T-helper 2 cell treated with Interferon-gamma antibody and Interleukin-4, amounts not matched to agents 100 ng/mL and 5 ng/mL, for 36 hours (primary cell): ENCODE data around the gene WDR13. TPM values are rescaled to one million over a fixed set of nuclear protein-coding genes. Genes with fewer than 3 reads are reported as not detected.
"Not testable (repeated sequence)": the region's sequence is repeated elsewhere in the genome, so short reads cannot be mapped to it uniquely, and the experiment has no call there.

Experiments used
- intact Hi-C: fragments of 100-400 bp; cut with micrococcal nuclease; formaldehyde crosslinking; loops from one replicate; pipeline ENCODE4 v1.15.1; 2023
- total RNA-seq: library from RNA; stranded (reverse); gene quantifications from 2 replicates; pipeline ENCODE4 v1.2.3, GENCODE V29; 2022

The WDR13 gene
- 45.3 and 45.5 TPM in 2 replicates for total RNA-seq

DNA sequence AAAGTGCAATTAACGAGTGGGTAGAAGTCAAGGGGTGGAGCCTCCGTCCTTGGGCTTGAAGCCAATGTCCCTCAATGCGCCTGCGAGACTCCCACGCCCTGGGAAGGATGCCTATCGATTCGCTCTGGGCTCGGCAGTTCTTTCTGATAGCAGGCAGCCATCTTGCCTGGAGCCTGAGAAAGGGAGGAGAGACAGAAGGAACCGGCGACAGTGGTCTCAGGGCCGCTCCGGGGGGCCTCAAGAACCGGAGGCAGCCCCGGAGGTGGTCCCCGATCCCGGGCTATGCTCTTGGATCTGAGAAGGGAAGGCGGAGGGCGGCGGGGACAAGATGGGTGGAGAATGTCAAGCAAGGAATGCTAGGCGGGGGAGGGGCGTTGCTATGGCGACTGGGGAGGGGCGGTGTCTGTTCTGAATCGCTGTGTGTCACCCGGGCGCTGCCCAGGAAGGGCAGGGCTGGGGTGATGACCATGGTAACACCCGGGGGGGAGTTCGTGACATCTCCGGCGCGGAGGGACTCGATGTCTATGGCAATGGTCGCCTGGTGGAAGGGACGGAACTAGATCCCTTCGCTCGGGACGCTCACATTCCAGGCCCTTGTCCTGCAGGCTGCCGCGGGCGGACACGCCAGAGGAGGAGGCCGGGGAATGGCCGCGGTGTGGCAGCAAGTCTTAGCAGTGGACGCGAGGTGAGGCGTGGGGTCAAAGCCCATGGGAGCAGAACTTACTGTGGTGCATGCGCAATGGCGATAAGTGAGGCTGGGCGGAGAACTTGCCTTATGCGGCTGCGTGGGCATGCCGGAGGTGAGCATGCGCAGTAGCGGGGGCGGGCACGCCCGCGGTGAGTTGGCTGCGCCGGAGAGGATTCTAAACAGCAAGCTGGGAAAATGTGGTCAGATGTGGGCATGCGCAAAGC, at the start of gene WDR13:
Gene WDR13, plus strand, starts transcription at position 140 of the 912 bp plus-strand sequence. Its CDS starts 505 bp downstream, at position 645.
- intact Hi-C loops, result loop anchor here (1.0 to 2.0 kb wide), 5 partner anchors 23 to 446 kb away; partner anchors contain the start of genes FTSJ1, RBM3 and TFE3

DNA sequence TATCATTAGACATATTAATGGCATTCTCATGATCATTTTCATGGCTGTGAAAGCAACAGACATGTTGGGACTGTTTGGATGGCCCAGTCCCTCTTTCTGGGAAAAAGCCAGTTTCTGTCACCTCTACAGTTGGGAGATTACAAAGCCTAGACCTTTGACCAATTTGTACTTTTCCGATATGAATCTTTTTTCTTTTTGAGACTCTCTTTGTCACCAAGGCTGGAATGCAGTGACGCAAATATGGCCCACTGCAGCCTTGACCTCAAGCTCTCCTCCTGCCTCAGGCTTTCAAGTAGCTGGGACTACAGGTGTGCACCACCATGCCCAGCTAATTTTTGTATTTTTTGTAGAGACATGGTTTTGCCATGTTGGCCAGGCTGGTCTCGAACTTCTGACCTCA, 48.4 kb upstream of the WDR13 start:
- intact Hi-C loops, result no loop called here

DNA sequence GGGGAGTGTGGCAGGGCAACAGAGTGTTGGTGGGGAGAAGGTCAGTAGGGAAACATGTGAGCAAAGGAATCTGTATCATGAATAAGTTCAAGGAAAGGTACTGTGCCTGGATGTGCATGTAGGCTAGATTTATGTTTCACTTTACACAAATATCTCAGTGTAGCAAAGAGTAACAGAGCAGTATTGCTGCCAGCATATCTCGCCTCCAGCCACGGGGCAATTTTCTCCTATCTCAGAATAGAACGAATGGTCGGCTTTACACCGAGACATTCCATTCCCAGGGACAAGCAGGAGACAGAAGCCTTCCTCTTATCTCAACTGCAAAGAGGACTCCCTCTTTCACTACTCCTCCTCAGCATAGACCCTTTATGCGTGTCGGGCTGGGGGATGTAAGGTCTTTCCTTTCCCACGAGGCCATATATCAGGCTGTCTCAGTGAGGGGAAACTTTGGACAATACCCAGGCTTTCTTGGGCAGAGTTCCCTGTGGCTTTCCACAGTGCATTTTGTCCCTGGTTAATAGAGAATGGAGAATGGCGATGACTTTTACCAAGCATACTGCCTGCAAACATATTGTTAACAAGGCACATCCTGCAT, 41.5 kb upstream of the WDR13 start:
- intact Hi-C loops, result not testable (repeated sequence)

DNA sequence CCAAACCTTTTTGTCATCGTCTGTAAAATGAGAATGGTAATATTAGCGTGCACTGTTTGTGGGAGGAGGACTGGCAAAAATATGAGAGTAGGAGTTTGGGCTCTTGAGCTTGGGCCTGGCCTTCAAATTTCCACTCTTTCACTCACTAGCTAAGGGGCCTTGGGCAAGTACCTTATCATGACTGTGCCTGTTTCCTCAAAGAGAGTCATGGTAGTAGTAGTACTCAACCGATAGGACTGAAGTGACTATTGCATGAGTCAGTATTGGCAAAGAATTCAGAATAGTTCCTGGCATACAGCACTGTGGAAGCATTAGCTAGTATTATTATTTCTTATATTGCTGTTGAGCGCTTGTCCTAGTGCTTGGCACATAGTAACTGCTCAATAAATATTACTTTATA, 39.0 kb upstream of the WDR13 start:
- intact Hi-C loops, result no loop called here

DNA sequence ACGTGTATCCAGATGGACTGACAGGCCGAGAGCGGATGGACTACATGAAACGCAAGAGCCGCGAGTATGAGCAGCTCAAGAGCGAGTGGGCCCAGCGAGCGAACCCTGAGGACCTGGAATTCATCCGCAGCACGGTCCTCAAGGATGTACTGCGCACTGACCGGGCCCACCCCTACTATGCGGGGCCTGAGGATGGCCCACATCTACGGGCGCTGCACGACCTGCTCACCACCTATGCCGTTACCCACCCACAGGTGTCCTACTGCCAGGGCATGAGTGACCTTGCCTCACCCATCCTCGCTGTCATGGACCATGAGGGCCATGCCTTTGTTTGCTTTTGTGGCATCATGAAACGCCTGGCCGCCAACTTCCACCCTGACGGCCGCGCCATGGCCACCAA, 37.7 kb upstream of the WDR13 start:
- intact Hi-C loops, result no loop called here

DNA sequence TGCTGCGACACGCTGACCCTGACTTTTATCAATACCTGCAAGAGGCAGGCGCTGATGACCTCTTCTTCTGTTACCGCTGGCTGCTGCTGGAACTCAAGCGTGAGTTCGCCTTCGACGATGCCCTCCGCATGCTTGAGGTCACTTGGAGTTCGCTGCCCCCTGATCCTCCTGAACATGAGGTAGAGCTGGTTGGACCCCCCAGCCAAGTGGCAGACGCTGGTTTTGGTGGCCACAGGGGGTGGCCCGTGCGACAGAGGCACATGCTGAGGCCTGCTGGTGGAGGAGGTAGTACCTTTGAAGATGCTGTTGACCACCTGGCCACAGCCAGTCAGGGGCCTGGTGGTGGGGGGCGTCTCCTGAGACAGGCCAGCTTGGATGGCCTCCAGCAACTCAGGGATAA, 37.2 kb upstream of the WDR13 start:
- intact Hi-C loops, result no loop called here

DNA sequence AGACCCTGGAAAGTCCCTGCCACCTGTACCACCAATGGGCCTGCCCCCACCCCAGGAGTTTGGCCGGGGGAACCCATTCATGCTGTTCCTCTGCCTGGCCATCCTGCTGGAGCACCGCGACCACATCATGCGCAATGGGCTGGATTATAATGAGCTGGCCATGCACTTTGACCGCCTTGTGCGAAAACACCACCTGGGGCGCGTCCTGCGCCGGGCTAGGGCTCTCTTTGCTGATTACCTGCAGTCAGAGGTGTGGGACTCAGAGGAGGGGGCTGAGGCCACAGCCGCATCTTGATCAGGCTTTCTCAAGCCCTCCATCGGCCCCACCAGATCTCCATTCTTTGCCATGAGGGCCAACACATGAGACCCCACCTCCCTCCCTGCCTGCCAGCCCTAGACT, 36.6 kb upstream of the WDR13 start:
- intact Hi-C loops, result no loop called here

DNA sequence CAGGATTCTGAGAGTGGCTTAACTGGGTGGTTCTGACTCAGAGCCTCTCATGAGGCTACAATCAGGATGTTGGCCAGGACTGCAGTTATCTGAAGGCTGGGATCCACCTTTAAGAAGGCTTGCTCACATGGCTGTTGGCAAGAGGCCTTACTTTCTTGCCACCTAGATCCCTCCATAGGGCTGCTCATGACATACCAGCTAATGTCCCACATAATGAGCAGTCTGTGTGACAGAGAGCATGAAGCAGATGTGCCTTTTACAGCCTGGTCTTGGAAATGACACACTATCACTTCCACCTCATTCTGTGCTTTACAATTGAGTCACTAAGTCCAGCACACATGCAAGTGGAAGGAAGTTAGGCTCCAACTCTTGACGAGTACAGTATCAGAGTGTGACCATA, 27.3 kb upstream of the WDR13 start:
- intact Hi-C loops, result loop anchor here (10.0 kb wide), 1 partner anchor 125 kb away; the partner anchor contains the start of gene SUV39H1

DNA sequence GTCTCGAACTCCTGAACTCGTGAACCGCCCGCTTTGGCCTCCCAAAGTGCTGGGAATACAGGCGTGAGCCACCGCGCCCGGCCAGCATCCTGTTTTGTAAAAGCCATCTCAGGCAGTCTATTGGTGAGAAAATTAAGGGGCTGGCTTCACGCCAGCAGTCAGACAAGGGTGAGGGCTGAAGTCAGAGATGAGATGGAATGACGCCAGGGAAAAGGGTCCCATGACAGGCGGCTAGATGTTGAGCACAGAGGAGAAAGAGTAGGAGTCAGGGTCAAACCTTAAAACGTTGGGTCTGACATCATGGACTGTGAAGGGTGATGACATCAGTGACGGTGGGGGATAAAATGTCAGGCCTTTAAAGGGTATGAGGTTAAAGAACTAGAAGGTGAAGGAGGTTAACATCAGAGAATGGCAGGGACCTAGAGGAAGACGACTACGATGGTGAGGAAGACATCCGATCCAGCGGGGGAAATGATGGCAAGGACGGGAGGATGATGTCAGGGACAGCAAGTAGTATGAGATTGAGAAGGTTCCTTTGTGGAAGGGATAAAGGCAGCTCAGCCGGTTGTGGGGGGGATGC, 23.5 kb upstream of the WDR13 start:
- intact Hi-C loops, result loop anchor here (1.0 to 10.0 kb wide), 7 partner anchors 24 to 227 kb away; partner anchors contain the start of genes EBP, SUV39H1, TBC1D25 and WDR13

DNA sequence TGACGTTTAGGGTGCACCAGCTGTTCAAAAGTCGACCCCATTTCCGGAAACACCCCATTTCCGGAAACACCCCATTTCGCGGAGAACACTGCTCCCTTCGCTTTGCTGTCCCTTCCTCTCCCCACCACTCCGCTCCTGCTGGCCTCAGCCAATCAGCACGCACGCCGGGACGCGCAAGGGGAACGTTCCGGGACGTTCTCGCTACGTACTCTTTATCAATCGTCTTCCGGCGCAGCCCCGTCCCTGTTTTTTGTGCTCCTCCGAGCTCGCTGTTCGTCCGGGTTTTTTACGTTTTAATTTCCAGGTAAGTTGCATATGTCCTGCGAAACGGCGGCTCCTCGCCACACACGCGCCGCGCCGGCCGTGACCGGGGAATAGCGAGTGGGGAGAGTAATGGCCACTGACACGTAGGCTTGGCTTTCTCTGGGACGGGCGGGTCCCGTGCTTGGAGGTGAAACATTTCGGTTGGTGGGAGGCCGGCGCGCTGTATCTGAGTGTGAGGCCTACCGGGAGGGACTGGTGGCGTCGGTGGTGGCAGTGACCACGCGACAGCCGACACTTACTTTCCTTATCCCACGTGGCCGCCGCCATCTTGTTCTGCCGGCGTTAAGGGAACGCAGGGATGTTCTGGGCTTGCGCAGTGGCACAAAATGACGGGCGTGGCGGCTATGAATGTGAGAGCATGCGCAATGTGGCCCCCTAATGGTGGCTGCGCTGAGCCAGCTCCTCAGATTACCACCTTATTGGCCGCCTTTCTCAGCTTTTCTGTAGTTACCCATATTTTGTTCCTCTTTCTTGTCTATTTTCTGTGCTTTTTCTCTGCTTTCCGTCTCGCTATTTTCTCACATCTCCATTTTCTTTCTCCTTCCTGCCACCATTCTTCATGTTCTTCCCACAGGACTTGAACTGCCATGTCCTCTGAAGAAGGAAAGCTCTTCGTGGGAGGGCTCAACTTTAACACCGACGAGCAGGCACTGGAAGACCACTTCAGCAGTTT, 22.7 kb upstream of the WDR13 start, which contains the start of gene RBM3:
Gene RBM3, plus strand, starts transcription at position 215 of the 997 bp plus-strand sequence. Its CDS starts 697 bp downstream, at position 912.
- intact Hi-C loops, result loop anchor here (1.0 to 10.0 kb wide), 7 partner anchors 23 to 226 kb away; partner anchors contain the start of genes EBP, SUV39H1, TBC1D25 and WDR13

DNA sequence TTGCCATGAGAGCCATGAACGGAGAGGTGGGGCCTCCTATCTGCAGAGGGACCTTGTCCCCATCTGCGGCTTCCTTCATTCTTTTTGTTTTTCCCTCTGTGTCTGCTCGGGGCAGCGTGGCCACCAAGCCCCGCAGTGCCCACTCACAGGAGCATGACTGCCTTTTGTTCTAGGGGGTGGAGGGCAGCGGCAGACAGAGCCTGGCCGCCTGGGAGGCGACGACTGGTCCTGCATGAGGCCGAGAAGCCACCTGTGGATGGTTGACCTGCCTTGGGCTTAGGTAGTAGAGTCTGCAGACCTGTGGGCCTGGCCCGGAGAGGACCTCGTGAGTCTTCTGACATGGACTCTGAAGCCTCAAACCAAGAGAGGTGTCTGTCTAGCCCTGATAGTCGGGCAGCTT, 21.6 kb upstream of the WDR13 start:
- intact Hi-C loops, result loop anchor here (2.0 to 10.0 kb wide), 2 partner anchors 119 to 225 kb away; partner anchors contain the start of gene SUV39H1

DNA sequence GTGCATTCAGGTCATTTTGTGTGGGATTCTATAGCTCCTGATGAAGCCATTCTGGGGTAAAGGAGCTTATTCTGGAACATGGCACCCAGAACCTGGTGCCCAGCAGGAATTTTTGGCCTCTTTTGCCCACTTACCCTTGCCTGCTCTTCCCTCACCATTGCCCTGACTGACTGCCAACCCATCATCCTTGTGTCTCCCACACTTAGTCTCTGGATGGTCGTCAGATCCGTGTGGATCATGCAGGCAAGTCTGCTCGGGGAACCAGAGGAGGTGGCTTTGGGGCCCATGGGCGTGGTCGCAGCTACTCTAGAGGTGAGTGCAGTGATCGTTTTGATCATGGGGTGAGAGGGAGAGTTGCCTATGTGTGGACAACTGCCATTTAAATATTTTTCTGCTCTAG, 21.2 kb upstream of the WDR13 start:
- intact Hi-C loops, result loop anchor here (10.0 kb wide), 1 partner anchor 119 kb away; the partner anchor contains the start of gene SUV39H1

DNA sequence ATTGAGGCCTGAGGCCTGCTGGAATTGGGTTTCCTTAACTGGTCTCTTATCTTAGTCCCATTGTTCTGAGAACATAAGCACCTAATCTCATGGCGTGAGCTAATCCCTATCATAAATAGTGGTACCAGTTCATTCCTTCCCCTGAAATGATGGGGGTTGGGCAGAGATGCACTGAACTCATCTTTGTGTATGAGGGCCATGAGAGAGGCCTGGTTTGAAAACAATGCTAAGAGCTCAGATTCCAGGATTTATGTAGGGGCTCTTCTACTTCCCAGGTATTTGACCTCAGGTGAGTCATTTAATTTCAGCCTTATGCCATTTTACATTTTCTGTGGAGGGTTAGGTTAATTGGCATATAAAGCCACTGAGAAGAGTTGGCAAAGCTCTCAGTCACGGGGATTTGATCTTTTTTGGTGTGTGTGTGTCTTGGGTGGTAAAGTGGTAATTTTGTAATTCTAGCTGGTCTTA, 18.6 kb upstream of the WDR13 start:
- intact Hi-C loops, result loop anchor here (10.0 kb wide), 1 partner anchor 116 kb away; the partner anchor contains the start of gene SUV39H1

DNA sequence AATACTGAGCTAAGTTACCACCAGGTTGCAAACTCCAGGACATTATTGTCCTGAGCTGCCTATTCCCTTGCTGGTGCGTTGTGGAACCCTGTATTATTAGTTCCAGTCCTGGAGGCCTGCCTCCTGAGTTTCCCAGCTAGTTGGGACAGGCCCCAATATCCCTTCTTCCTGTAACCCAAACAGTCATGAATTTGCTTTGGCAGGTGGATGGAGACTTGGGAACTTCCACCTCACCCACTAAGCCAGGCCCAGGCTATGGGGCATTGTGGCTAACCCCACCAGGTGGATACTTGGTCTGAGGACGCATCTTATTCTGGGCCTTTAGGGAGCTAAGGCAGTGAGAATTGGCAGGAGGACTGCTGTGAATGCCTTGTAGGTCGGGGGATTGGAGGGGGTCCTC, 18.0 kb upstream of the WDR13 start:
- intact Hi-C loops, result loop anchor here (10.0 kb wide), 1 partner anchor 116 kb away; the partner anchor contains the start of gene SUV39H1

DNA sequence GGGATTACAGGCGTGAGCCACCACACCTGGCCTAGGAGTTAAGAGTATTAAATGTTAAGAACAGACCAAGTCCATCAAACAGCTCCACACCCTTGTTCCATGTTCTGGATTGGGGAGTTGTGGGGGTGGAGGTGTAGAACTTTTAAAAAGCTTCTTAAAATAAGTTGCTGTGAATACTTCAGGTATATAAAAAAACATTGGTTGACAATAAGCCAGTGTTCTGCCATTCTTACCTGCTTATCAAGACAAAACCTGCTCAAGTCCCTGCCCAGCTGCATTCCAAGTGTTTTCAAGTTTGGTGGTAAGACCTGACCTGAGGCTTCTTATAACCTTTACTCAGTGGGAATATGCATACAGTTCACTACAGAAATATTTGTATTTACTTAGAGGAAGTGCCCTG, 16.6 kb upstream of the WDR13 start:
- intact Hi-C loops, result no loop called here

DNA sequence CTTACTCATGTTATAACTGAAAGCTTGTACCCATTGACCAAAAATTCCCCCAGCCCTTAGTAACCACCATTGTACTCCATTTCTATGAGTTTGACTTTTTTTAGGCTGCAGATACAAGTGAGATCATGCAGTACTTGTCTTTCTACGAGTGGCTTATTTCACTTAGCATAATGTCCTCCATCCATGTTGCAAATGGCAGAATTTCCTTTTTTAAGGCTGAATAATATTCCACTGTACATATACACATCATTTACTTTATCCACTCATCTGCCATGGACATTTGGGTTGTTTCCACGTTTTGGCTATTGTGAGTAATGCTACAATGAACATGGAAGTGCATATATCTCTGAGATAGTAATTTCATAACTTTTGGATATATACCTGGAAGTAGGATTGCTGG, 12.6 kb upstream of the WDR13 start:
- intact Hi-C loops, result no loop called here

DNA sequence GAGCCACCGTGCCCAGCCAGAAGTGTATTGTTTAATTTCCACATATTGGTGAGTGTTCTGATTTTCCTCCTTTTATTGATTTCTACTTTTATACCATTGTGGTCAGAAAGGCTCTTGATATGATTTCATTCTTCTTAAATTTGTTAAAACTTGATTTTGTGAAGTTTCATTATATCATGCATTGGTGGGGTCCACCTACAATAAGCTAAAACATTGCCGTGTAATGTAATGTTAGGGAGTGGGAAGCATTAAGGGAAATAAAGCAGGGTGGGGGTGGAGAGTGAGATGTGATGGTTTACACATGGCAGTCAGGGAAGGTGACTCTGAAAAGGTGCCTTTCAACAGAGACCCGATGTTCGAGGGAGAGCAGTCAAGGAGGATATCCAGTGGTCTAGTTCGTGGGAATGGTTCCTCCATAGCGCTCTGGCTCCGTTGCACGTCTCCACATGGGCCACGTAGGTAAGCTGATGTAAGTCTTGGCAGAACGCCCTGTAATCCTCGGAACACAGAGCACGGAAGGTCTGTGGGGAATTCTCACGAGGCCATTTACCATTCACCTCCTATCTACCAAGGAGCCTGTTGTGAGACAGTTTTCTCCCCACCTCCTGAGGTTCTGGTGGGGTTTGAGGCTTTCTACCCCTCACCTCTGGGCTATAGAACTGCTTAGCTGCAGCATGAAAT, 7.7 kb upstream of the WDR13 start:
- intact Hi-C loops, result no loop called here

DNA sequence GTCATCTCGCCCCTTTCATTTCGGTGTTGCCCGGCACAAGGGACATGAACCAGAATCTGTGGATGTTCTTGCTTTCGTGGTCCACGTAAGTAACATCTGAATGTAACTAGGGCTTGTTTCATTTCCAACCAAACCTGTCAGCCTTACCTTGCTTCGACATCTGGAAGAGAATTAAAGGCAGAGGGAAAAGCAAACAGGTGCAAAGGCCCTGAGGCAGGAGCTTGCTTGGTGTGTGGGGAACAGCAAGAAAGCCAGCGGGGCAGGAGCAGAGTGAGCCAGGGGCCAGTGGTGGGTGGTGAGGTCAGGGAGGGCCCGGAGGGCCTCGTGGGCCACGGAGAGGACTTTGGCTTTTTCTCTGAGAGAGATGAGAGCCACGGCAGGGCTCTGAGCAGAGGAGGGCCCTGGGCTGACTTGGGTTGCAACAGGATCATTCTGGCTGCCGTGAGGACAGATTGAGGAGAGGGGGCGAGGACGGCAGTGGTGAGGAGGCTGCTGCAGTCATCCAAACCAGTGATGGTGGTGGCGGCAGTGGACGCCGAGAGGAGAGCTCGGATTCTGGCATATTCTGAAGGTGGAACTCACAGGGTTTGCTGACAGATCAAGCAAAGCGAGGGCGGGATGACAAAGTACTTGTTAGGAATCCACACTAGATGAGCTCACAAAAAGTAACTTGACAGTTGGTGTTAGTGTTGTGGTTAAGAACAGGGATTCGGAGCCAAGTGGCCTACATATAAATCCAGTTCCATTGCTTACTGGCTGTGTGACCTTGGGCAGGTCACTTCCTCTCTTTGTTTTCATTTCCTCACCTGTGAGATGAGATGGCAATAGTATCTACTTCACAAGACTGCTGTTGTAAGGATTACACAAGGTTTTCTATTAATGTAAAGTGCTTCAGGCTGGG, 6.8 kb upstream of the WDR13 start:
- intact Hi-C loops, result no loop called here
